Naive B cell (primary cell): ENCODE measurements around the gene PEAK1. TPM values are rescaled to one million over a fixed set of nuclear protein-coding genes. Genes with fewer than 3 reads are reported as not detected.

Source experiments
- ATAC-seq, 2 donors: fragments of 150-1000 bp; cut with Tn5 transposase; 2 replicates each; pipeline ENCODE4 v1.10.0; 2021; ENCODE audit warnings: low read depth in 2 of 2, mild to moderate bottlenecking in 2 of 2, moderate library complexity in 2 of 2
- DNase-seq: peaks from one replicate; pipeline ENCODE4 v3.0.0; 2022
- H3K27ac Mint-ChIP-seq, 6 donors: one replicate each; pipeline ENCODE4 v1.8.0; 2020 to 2022; ENCODE audit warnings: mild to moderate bottlenecking in 6 of 6, mixed read lengths in 6 of 6, moderate library complexity in 5 of 6, inconsistent platforms in 2 of 6
- H3K27me3 Mint-ChIP-seq, 3 donors: one replicate each; pipeline ENCODE4 v1.8.0; 2021 to 2022; ENCODE audit warnings: mixed read lengths in 3 of 3, mild to moderate bottlenecking in 1 of 3
- H3K36me3 Mint-ChIP-seq, 2 donors: one replicate each; pipeline ENCODE4 v1.8.0; 2020 to 2022; ENCODE audit warnings: mixed read lengths in 2 of 2, inconsistent platforms in 1 of 2, mild to moderate bottlenecking in 1 of 2
- H3K4me1 Mint-ChIP-seq, 3 donors: one replicate each; pipeline ENCODE4 v1.8.0; 2020 to 2022; ENCODE audit warnings: mixed read lengths in 3 of 3, inconsistent platforms in 1 of 3, mild to moderate bottlenecking in 1 of 3, moderate library complexity in 1 of 3
- H3K4me3 Mint-ChIP-seq, 8 donors: one replicate each; pipeline ENCODE4 v1.8.0; 2020 to 2022; ENCODE audit warnings: mild to moderate bottlenecking in 8 of 8, mixed read lengths in 8 of 8, moderate library complexity in 8 of 8, inconsistent platforms in 2 of 8
- H3K9me3 Mint-ChIP-seq, 7 donors: one replicate each; pipeline ENCODE4 v1.8.0; 2020 to 2022; ENCODE audit warnings: mixed read lengths in 7 of 7, mild to moderate bottlenecking in 5 of 7, inconsistent platforms in 2 of 7, moderate library complexity in 1 of 7
- polyA plus RNA-seq, 6 donors: library from polyadenylated mRNA; unstranded; fragments of 300-500 nt; fragmentation: Illumina TruSeq; gene quantifications; one replicate each; pipeline ENCODE4 v1.2.3, GENCODE V29; 2021; ENCODE audit warnings: low read depth in 6 of 6

Gene PEAK1
- polyA plus RNA-seq, 6 donors from 2014 or later: 3.4 to 6.2 (median 4.2) TPM; not detected in 1

GRCh38 chr15:77358545-77359240 is 61.2 kb downstream of the PEAK1 start:
- H3K27me3 Mint-ChIP-seq: no peaks in the 10 kb centered on the region
- H3K4me1 Mint-ChIP-seq: peaks cover 8 to 32% (median 11%) of the 10 kb centered on the region in 3 donors
- peaks cover 14 to 15% of the 10 kb centered on the region in 2 donors for H3K36me3 Mint-ChIP-seq
- H3K4me3 Mint-ChIP-seq: no peak overlapping the region
- ATAC-seq (no peak), DNase-seq (no peak)
- H3K27ac Mint-ChIP-seq: peak overlapping the region in 2 of 6 donors; percentile 42 to 77
- no peaks in the 10 kb centered on the region for H3K9me3 Mint-ChIP-seq

GRCh38 chr15:77356305-77356704 is 63.6 kb downstream of the PEAK1 start:
- Mint-ChIP-seq H3K36me3 (peaks cover 5 to 7% of the 10 kb centered on the region in 2 donors), H3K4me1 (peaks cover 5 to 24% (median 9%) of the 10 kb centered on the region in 3 donors), H3K4me3 (no peak overlapping the region), H3K27ac (no peak overlapping the region), H3K9me3 (no peaks in the 10 kb centered on the region), H3K27me3 (no peaks in the 10 kb centered on the region)
- ATAC-seq (no peak), DNase-seq (no peak)

GRCh38 chr15:77355321-77355720 is 64.6 kb downstream of the PEAK1 start:
- Mint-ChIP-seq H3K9me3 (no peaks in the 10 kb centered on the region), H3K27ac (no peak overlapping the region), H3K36me3 (peaks cover 0 to 4% of the 10 kb centered on the region in 2 donors), H3K27me3 (no peaks in the 10 kb centered on the region), H3K4me3 (no peak overlapping the region), H3K4me1 (peaks cover 5 to 18% (median 9%) of the 10 kb centered on the region in 3 donors)
- ATAC-seq (no peak), DNase-seq (no peak)

- ATAC-seq (no peak), DNase-seq (no peak)
- no peaks in the 10 kb centered on the region for H3K9me3 Mint-ChIP-seq
- H3K27me3 Mint-ChIP-seq: no peaks in the 10 kb centered on the region
- H3K36me3 Mint-ChIP-seq: peaks cover 0 to 4% of the 10 kb centered on the region in 2 donors
- peak overlapping the region in 3 of 6 donors; percentile 1 to 16 (median 2) for H3K27ac Mint-ChIP-seq
- peaks cover 5 to 18% (median 10%) of the 10 kb centered on the region in 3 donors for H3K4me1 Mint-ChIP-seq
- no peak overlapping the region for H3K4me3 Mint-ChIP-seq
These were observed 65.8 kb downstream of the PEAK1 start for GRCh38 chr15:77354063-77354462.

- peaks cover 5 to 11% (median 10%) of the 10 kb centered on the region in 3 donors for H3K4me1 Mint-ChIP-seq
- no peak overlapping the region for H3K4me3 Mint-ChIP-seq
- H3K27me3 Mint-ChIP-seq: no peaks in the 10 kb centered on the region
- H3K9me3 Mint-ChIP-seq: no peaks in the 10 kb centered on the region
- DNase-seq: no peak
- peaks cover 0 to 4% of the 10 kb centered on the region in 2 donors for H3K36me3 Mint-ChIP-seq
- no peak for ATAC-seq
- H3K27ac Mint-ChIP-seq: peak overlapping the region in 2 of 6 donors; percentile 32 to 39
These were observed 67.0 kb downstream of the PEAK1 start for GRCh38 chr15:77352887-77353286.

GRCh38 chr15:77350792-77351191 is 69.1 kb downstream of the PEAK1 start:
- no peaks in the 10 kb centered on the region for H3K9me3 Mint-ChIP-seq
- H3K4me1 Mint-ChIP-seq: peaks cover 5 to 15% (median 10%) of the 10 kb centered on the region in 3 donors
- peak overlapping the region in 1 of 6 donors; percentile 2 for H3K27ac Mint-ChIP-seq
- H3K36me3 Mint-ChIP-seq: peaks cover 0 to 8% of the 10 kb centered on the region in 2 donors
- DNase-seq (no peak), ATAC-seq (no peak)
- no peak overlapping the region for H3K4me3 Mint-ChIP-seq
- no peaks in the 10 kb centered on the region for H3K27me3 Mint-ChIP-seq

- Mint-ChIP-seq H3K4me3 (no peak overlapping the region), H3K27me3 (no peaks in the 10 kb centered on the region), H3K4me1 (peaks cover 5 to 15% (median 10%) of the 10 kb centered on the region in 3 donors), H3K36me3 (peaks cover 0 to 15% of the 10 kb centered on the region in 2 donors), H3K27ac (no peak overlapping the region), H3K9me3 (no peaks in the 10 kb centered on the region)
- DNase-seq: no peak
- ATAC-seq: no peak
These were observed 70.2 kb downstream of the PEAK1 start for GRCh38 chr15:77349666-77350065.

GRCh38 chr15:77348511-77348910 is 71.4 kb downstream of the PEAK1 start:
- H3K4me1 Mint-ChIP-seq: peaks cover 0 to 6% (median 2%) of the 10 kb centered on the region in 3 donors
- DNase-seq (no peak), ATAC-seq (no peak)
- peaks cover 0 to 17% of the 10 kb centered on the region in 2 donors for H3K36me3 Mint-ChIP-seq
- H3K27ac Mint-ChIP-seq: no peak overlapping the region
- H3K27me3 Mint-ChIP-seq: no peaks in the 10 kb centered on the region
- no peak overlapping the region for H3K4me3 Mint-ChIP-seq
- H3K9me3 Mint-ChIP-seq: no peaks in the 10 kb centered on the region

- H3K4me3 Mint-ChIP-seq: no peak overlapping the region
- H3K27ac Mint-ChIP-seq: peak overlapping the region in 2 of 6 donors; percentile 26 to 42
- peaks cover 0 to 9% (median 4%) of the 10 kb centered on the region in 3 donors for H3K4me1 Mint-ChIP-seq
- H3K36me3 Mint-ChIP-seq: peaks cover 3 to 25% of the 10 kb centered on the region in 2 donors
- H3K9me3 Mint-ChIP-seq: peaks cover 0 to 2% (median under 1%) of the 10 kb centered on the region in 7 donors
- DNase-seq (no peak), ATAC-seq (no peak)
- no peaks in the 10 kb centered on the region for H3K27me3 Mint-ChIP-seq
These were observed 72.7 kb downstream of the PEAK1 start for GRCh38 chr15:77347197-77347596.

GRCh38 chr15:77346245-77347036 is 73.5 kb downstream of the PEAK1 start:
- ATAC-seq (no peak), DNase-seq (no peak)
- H3K4me3 Mint-ChIP-seq: no peak overlapping the region
- peak overlapping the region in 2 of 6 donors; percentile 11 to 42 for H3K27ac Mint-ChIP-seq
- peaks cover 0 to 12% (median 6%) of the 10 kb centered on the region in 3 donors for H3K4me1 Mint-ChIP-seq
- no peaks in the 10 kb centered on the region for H3K27me3 Mint-ChIP-seq
- H3K36me3 Mint-ChIP-seq: peaks cover 11 to 29% of the 10 kb centered on the region in 2 donors
- peaks cover 0 to 9% (median 6%) of the 10 kb centered on the region in 7 donors for H3K9me3 Mint-ChIP-seq

- Mint-ChIP-seq H3K27ac (peak overlapping the region in 2 of 6 donors; percentile 7 to 61), H3K27me3 (no peaks in the 10 kb centered on the region), H3K4me3 (peak overlapping the region in 1 of 8 donors; percentile 35), H3K36me3 (peaks cover 12 to 29% of the 10 kb centered on the region in 2 donors), H3K4me1 (peaks cover 0 to 12% (median 4%) of the 10 kb centered on the region in 3 donors), H3K9me3 (peaks cover 0 to 16% (median 12%) of the 10 kb centered on the region in 7 donors)
- ATAC-seq (no peak), DNase-seq (no peak)
These were observed 77.1 kb downstream of the PEAK1 start for GRCh38 chr15:77342807-77343206.

GRCh38 chr15:77340245-77340644 is 79.7 kb downstream of the PEAK1 start:
- peaks cover 4 to 13% (median 8%) of the 10 kb centered on the region in 3 donors for H3K4me1 Mint-ChIP-seq
- H3K27ac Mint-ChIP-seq: peak overlapping the region in 1 of 6 donors; percentile 18
- H3K27me3 Mint-ChIP-seq: no peaks in the 10 kb centered on the region
- H3K36me3 Mint-ChIP-seq: peaks cover 12 to 19% of the 10 kb centered on the region in 2 donors
- ATAC-seq (no peak), DNase-seq (no peak)
- H3K9me3 Mint-ChIP-seq: peaks cover 0 to 16% (median 12%) of the 10 kb centered on the region in 7 donors
- no peak overlapping the region for H3K4me3 Mint-ChIP-seq

- H3K4me1 Mint-ChIP-seq: peaks cover 4 to 8% (median 4%) of the 10 kb centered on the region in 3 donors
- H3K27me3 Mint-ChIP-seq: no peaks in the 10 kb centered on the region
- H3K27ac Mint-ChIP-seq: no peak overlapping the region
- H3K4me3 Mint-ChIP-seq: no peak overlapping the region
- DNase-seq: no peak
- H3K9me3 Mint-ChIP-seq: peaks cover 0 to 6% (median under 1%) of the 10 kb centered on the region in 7 donors
- ATAC-seq: no peak
- no peaks in the 10 kb centered on the region for H3K36me3 Mint-ChIP-seq
These were observed 83.9 kb downstream of the PEAK1 start for GRCh38 chr15:77336006-77336405.
